Activated CD8-positive, alpha-beta memory T cell treated with anti-CD3 and anti-CD28 coated beads, Interleukin-2, amount 10 ng/mL, durations not matched to agents 7 days and 5 days (primary cell): ENCODE data around the gene CTNNBIP1. TPM values are rescaled to one million over a fixed set of nuclear protein-coding genes. Genes with fewer than 3 reads are reported as not detected.

Source experiments
- ATAC-seq: fragments of 150-1000 bp; cut with Tn5 transposase; one replicate; pipeline ENCODE4 v1.10.0; 2021; ENCODE audit warnings: moderate library complexity
- CTCF ChIA-PET: fragments of 350-600 bp; sonication (Branson Sonifier 250); formaldehyde crosslinking; loops from one replicate; lab custom pipeline; 2021; ENCODE audit warnings: antibody characterized with exemption; lab: Charles Lee
- DNase-seq: peaks from one replicate; pipeline ENCODE4 v3.0.0-alpha.2; 2020
- H3K27ac Mint-ChIP-seq: one replicate; pipeline ENCODE4 v1.8.0; 2021; ENCODE audit warnings: mild to moderate bottlenecking, mixed read lengths
- H3K27me3 Mint-ChIP-seq: one replicate; pipeline ENCODE4 v1.8.0; 2021; ENCODE audit warnings: mixed read lengths
- H3K36me3 Mint-ChIP-seq: one replicate; pipeline ENCODE4 v1.8.0; 2021; ENCODE audit warnings: mild to moderate bottlenecking, mixed read lengths
- H3K4me1 Mint-ChIP-seq: one replicate; pipeline ENCODE4 v1.8.0; 2021; ENCODE audit warnings: mixed read lengths
- H3K4me3 Mint-ChIP-seq: one replicate; pipeline ENCODE4 v1.8.0; 2021; ENCODE audit warnings: mild to moderate bottlenecking, moderate library complexity, mixed read lengths
- H3K9me3 Mint-ChIP-seq: one replicate; pipeline ENCODE4 v1.8.0; 2022; ENCODE audit warnings: low read depth, mixed read lengths
- total RNA-seq, 2 experiments: library from RNA; stranded (reverse); gene quantifications; one replicate each; pipeline ENCODE4 v1.2.3, GENCODE V29; 2021

Gene CTNNBIP1
- total RNA-seq, 2 experiments from 2014 or later = 10.9 to 15.8 TPM

- Mint-ChIP-seq H3K27ac (no peak overlapping the region), H3K4me1 (peaks cover 25% of the 10 kb centered on the region), H3K27me3 (no peaks in the 10 kb centered on the region), H3K9me3 (no peaks in the 10 kb centered on the region), H3K36me3 (no peaks in the 10 kb centered on the region), H3K4me3 (no peak overlapping the region)
- ATAC-seq (no peak), DNase-seq (no peak)
- CTCF ChIA-PET = interaction anchor here (1.0 kb wide), 1 partner anchor 41 kb away, joined by 4 read pairs; no protein-coding TSS in a partner anchor
Observed at GRCh38 chr1:9901148-9902059, 8.7 kb downstream of the CTNNBIP1 start.

GRCh38 chr1:9900142-9901043 is 9.7 kb downstream of the CTNNBIP1 start:
- Mint-ChIP-seq H3K4me1 (peaks cover 20% of the 10 kb centered on the region), H3K27me3 (no peaks in the 10 kb centered on the region), H3K4me3 (no peak overlapping the region), H3K27ac (no peak overlapping the region), H3K36me3 (no peaks in the 10 kb centered on the region), H3K9me3 (no peaks in the 10 kb centered on the region)
- DNase-seq (no peak), ATAC-seq (no peak)
- CTCF ChIA-PET = interaction anchor here (0.6 kb wide), 2 partner anchors 39 to 115 kb away, joined by 3 read pairs; no protein-coding TSS in a partner anchor

- H3K36me3 Mint-ChIP-seq = no peaks in the 10 kb centered on the region
- H3K9me3 Mint-ChIP-seq = no peaks in the 10 kb centered on the region
- H3K4me1 Mint-ChIP-seq = peaks cover 15% of the 10 kb centered on the region
- no peaks in the 10 kb centered on the region for H3K27me3 Mint-ChIP-seq
- H3K4me3 Mint-ChIP-seq = no peak overlapping the region
- no peak overlapping the region for H3K27ac Mint-ChIP-seq
- CTCF ChIA-PET = no interaction called here
- DNase-seq = no peak
- ATAC-seq = no peak
Observed at GRCh38 chr1:9894115-9894514, 16.0 kb downstream of the CTNNBIP1 start.

GRCh38 chr1:9892563-9893528 is 17.2 kb downstream of the CTNNBIP1 start:
- H3K4me1 Mint-ChIP-seq = peaks cover 15% of the 10 kb centered on the region
- no peak for ATAC-seq
- no peak overlapping the region for H3K4me3 Mint-ChIP-seq
- H3K9me3 Mint-ChIP-seq = no peaks in the 10 kb centered on the region
- CTCF ChIA-PET = interaction anchor here (0.8 to 1.7 kb wide), 3 partner anchors 11 to 25 kb away, joined by 3 to 6 read pairs (median 3); no protein-coding TSS in a partner anchor
- H3K36me3 Mint-ChIP-seq = no peaks in the 10 kb centered on the region
- H3K27me3 Mint-ChIP-seq = no peaks in the 10 kb centered on the region
- H3K27ac Mint-ChIP-seq = no peak overlapping the region
- DNase-seq = no peak

- peaks cover 15% of the 10 kb centered on the region for H3K4me1 Mint-ChIP-seq
- no peak for ATAC-seq
- CTCF ChIA-PET = interaction anchor here (0.6 to 4.1 kb wide), 5 partner anchors 18 to 221 kb away, joined by 3 to 15 read pairs (median 3); no protein-coding TSS in a partner anchor
- no peak overlapping the region for H3K27ac Mint-ChIP-seq
- no peaks in the 10 kb centered on the region for H3K9me3 Mint-ChIP-seq
- H3K27me3 Mint-ChIP-seq = no peaks in the 10 kb centered on the region
- no peak overlapping the region for H3K4me3 Mint-ChIP-seq
- H3K36me3 Mint-ChIP-seq = no peaks in the 10 kb centered on the region
- no peak for DNase-seq
Observed at GRCh38 chr1:9891207-9891606, 18.9 kb downstream of the CTNNBIP1 start.

GRCh38 chr1:9890224-9890731 is 19.8 kb downstream of the CTNNBIP1 start:
- H3K27ac Mint-ChIP-seq = no peak overlapping the region

GRCh38 chr1:9889411-9889810 is 20.7 kb downstream of the CTNNBIP1 start:
- H3K27me3 Mint-ChIP-seq = no peaks in the 10 kb centered on the region
- CTCF ChIA-PET = interaction anchor here (4.1 kb wide), 1 partner anchor 16 kb away, joined by 15 read pairs; no protein-coding TSS in a partner anchor
- no peak overlapping the region for H3K27ac Mint-ChIP-seq

More at GRCh38 chr1:9890224-9890731, 19.8 kb downstream of the CTNNBIP1 start:
- DNase-seq (no peak), ATAC-seq (no peak)
- H3K36me3 Mint-ChIP-seq = no peaks in the 10 kb centered on the region
- CTCF ChIA-PET = interaction anchor here (0.6 to 4.1 kb wide), 7 partner anchors 17 to 677 kb away, joined by 3 to 15 read pairs (median 3); no protein-coding TSS in a partner anchor
- peaks cover 15% of the 10 kb centered on the region for H3K4me1 Mint-ChIP-seq
- H3K27me3 Mint-ChIP-seq = no peaks in the 10 kb centered on the region
- H3K4me3 Mint-ChIP-seq = no peak overlapping the region
- H3K9me3 Mint-ChIP-seq = no peaks in the 10 kb centered on the region

GRCh38 chr1:9888886-9889285 is 21.2 kb downstream of the CTNNBIP1 start:
- CTCF ChIA-PET = interaction anchor here (4.1 kb wide), 1 partner anchor 15 kb away, joined by 15 read pairs; no protein-coding TSS in a partner anchor
- no peaks in the 10 kb centered on the region for H3K36me3 Mint-ChIP-seq

More at GRCh38 chr1:9889411-9889810, 20.7 kb downstream of the CTNNBIP1 start:
- DNase-seq (no peak), ATAC-seq (no peak)
- H3K4me1 Mint-ChIP-seq = peaks cover 15% of the 10 kb centered on the region
- H3K4me3 Mint-ChIP-seq = no peak overlapping the region
- no peaks in the 10 kb centered on the region for H3K36me3 Mint-ChIP-seq
- no peaks in the 10 kb centered on the region for H3K9me3 Mint-ChIP-seq

GRCh38 chr1:9887070-9887469 is 23.0 kb downstream of the CTNNBIP1 start:
- CTCF ChIA-PET = no interaction called here

More at GRCh38 chr1:9888886-9889285, 21.2 kb downstream of the CTNNBIP1 start:
- ATAC-seq (no peak), DNase-seq (no peak)
- H3K4me1 Mint-ChIP-seq = peaks cover 13% of the 10 kb centered on the region
- no peak overlapping the region for H3K4me3 Mint-ChIP-seq
- no peaks in the 10 kb centered on the region for H3K9me3 Mint-ChIP-seq
- H3K27ac Mint-ChIP-seq = no peak overlapping the region
- H3K27me3 Mint-ChIP-seq = no peaks in the 10 kb centered on the region

GRCh38 chr1:9886092-9886742 is 23.9 kb downstream of the CTNNBIP1 start:
- no peaks in the 10 kb centered on the region for H3K9me3 Mint-ChIP-seq
- no peak overlapping the region for H3K27ac Mint-ChIP-seq
- CTCF ChIA-PET = no interaction called here
- peaks cover 23% of the 10 kb centered on the region for H3K4me1 Mint-ChIP-seq
- DNase-seq = no peak
- no peak overlapping the region for H3K4me3 Mint-ChIP-seq
- no peaks in the 10 kb centered on the region for H3K27me3 Mint-ChIP-seq
- no peak for ATAC-seq
- H3K36me3 Mint-ChIP-seq = no peaks in the 10 kb centered on the region

More at GRCh38 chr1:9887070-9887469, 23.0 kb downstream of the CTNNBIP1 start:
- H3K27me3 Mint-ChIP-seq = no peaks in the 10 kb centered on the region
- H3K36me3 Mint-ChIP-seq = no peaks in the 10 kb centered on the region
- H3K27ac Mint-ChIP-seq = no peak overlapping the region
- no peak overlapping the region for H3K4me3 Mint-ChIP-seq
- DNase-seq (no peak), ATAC-seq (no peak)
- H3K4me1 Mint-ChIP-seq = peaks cover 15% of the 10 kb centered on the region
- no peaks in the 10 kb centered on the region for H3K9me3 Mint-ChIP-seq

GRCh38 chr1:9884805-9885204 is 25.3 kb downstream of the CTNNBIP1 start:
- H3K27me3 Mint-ChIP-seq = no peaks in the 10 kb centered on the region
- no peaks in the 10 kb centered on the region for H3K9me3 Mint-ChIP-seq
- peaks cover 25% of the 10 kb centered on the region for H3K4me1 Mint-ChIP-seq
- no peak for DNase-seq
- CTCF ChIA-PET = interaction anchor here (1.4 to 3.4 kb wide), 3 partner anchors 9 to 99 kb away, joined by 3 to 11 read pairs (median 4); no protein-coding TSS in a partner anchor
- ATAC-seq = no peak
- H3K27ac Mint-ChIP-seq = peak overlapping the region; percentile 26
- no peak overlapping the region for H3K4me3 Mint-ChIP-seq
- no peaks in the 10 kb centered on the region for H3K36me3 Mint-ChIP-seq
